HG02973 (cell line): ENCODE data around the gene SNRPB.

ENCODE experiments used
- ATAC-seq: cut with Tn5 transposase; IDR thresholded peaks from one replicate; pipeline ENCODE4 v1.9.1; 2021; ENCODE audit warnings: moderate library complexity; ENCODE audit not compliant: unreplicated experiment

The SNRPB gene

DNA sequence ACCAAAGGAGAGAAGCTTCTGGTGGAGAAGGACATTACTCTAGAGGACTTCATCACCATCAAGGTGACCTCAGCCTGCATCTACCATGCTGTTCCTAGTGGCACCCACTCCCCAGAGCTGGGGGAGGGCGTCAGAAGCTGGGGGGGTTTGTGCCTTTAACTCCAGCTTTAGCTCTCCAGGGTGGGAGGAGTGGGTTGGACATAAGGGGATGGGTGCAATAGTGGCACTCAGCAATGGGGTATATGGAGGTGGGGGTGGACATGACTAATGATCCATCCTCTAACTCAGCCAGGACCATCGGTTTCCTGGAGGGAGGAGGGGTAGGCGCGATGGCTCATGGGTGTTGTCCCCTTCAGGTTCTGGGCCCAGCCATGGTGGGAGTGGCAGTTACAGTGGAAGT lies 40.1 kb downstream of the SNRPB start:
- no peak for ATAC-seq

DNA sequence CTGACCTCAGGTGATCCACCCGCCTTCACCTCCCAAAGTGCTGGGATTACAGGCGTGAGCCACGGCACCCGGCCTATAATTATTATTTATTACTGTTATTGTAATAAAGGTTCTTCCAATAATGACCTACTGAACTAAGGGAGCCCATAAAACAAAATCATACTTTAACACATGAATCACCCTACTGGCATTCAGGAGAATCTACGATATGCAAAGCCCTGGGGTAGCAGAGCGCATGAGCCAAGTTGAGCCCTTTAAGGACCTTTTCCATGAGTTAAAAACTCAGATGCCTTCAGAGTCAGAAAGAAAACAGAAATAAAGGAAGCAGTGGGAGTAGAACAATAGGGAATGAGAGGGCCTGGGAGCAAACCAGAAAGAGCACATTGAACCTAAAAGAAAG lies 41.5 kb downstream of the SNRPB start:
- ATAC-seq = no peak

DNA sequence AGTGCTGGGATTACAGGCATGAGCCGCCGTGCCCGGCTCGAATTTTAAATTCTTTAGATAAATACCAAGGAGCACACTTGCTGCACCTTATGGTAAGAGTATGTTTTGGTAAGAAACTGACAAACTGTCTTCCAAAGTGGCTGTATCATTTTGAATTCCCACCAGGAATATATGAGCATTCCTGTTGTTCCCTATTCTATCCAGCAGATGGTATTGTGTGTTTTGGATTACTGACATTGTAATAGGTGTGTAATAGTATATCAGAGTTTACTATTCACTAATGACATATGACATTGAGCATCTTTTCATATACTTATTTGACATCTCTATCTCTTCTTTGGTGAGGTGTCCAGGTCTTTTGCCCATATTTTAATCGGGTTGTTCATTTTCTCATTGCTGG lies 49.3 kb downstream of the SNRPB start:
- no peak for ATAC-seq

DNA sequence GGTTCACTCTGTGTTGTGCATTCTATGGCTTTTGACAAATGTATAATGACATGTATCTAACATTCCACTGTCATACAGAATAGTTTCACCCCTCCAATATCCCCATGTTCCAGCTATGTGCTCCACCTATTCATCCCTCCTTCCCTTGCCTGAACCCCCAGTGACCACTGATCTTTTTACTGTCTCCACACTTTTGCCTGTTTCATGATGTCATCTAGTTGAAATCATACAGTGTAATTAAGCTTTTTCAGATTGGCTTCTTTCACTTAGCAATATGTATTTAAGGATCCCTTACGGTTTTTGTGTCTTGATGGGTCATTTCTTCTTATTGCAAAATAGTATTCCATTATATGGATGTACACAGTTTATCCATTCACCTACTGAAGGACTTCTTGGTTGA lies 50.1 kb downstream of the SNRPB start:
- ATAC-seq = no peak

DNA sequence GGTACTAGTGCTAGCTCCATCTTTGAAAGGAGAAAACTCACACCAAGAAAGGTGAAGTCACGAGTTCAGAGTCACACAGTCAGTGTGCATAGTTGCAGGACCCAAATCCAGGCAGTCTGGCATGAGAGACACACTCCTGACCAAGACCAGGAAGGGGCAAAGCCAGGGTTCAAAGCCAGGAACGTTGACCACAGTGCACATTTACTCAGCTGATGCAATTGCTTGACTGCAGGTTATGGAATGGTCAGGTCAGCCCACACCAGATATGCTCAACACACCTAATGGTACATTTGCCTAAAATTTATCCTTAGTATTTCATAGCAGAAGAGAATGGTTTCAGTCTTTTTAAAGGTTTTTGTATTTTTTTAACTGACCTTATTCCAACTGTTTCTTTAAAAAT lies 52.2 kb downstream of the SNRPB start:
- no peak for ATAC-seq

DNA sequence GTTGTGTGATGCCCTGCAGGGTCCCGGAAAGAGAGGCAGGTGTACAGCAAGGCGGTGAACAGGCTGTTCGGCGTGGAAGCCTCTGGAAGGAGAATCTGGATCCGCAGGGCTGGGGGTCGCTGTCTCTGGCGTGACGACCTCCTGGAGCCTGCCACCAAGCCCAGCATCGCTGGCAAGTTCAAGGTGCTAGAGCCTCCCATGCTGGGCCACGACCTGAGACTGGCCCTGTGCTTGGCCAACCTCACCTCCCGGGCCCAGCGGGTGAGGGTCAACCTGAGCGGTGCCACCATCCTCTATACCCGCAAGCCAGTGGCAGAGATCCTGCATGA lies 53.4 kb downstream of the SNRPB start:
- no peak for ATAC-seq

DNA sequence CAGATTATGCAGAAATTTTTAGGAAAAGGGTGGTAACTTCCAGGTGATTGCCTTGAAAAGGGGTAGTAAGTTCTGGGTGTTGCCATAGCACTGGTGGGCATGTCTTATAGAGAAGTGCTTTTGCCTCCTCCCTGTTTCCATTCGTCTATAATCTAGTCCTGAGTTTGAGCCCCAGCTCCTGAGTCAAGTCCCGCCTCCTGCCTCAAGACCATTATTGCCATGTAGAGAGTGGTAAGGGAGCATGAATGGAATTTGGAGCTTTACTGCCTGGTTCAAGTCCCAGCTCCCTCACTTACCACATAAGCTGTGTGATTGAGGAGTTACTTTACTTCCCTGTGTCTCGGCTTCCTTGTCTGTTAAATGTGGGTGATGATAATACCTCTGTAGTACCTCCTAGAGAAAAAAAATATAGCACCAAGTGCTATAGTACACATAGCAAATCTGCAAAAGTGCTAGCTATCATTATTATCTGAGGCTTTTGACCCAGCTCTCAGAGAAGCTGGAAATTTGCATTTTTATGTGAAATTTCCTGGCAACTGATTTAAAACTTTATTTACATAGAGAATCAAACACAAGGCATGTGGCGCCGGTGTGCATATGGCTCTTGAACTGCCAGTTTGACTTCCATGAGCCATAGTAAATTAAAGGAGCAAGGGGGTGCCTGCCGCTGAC lies 53.9 kb downstream of the SNRPB start:
- no peak for ATAC-seq
